ENCODE measurements around the gene BCAT1.

Gene BCAT1

DNA sequence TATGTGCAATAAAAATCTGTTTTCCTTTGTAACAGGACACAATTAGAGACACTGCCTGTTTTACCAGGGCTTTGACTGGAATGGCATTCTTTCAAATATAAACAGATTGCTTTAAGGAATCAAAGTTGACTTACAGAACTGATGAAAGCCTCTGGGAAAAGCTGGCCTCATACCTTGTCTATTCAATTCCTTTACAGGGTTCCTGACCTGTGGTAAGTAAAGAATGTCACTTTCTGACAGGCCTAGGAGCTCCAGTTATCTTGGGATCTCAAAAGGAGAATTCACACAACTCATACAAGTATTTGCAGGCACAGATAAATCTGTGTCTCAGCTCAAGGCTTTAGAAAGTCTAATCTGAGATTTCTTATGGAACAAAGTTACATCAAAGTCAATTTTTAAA lies 88.4 kb downstream of the BCAT1 start:
- H3K27me3 ChIP-seq (ENCODE audit: insufficient read depth, low read length), result no peaks in the 10 kb centered on the region
- H3K4me2 ChIP-seq (ENCODE audit: low read length), result no peak overlapping the region
- no peak overlapping the region for H3K27ac ChIP-seq (ENCODE audit: low read depth, low read length, poor library complexity, severe bottlenecking)

DNA sequence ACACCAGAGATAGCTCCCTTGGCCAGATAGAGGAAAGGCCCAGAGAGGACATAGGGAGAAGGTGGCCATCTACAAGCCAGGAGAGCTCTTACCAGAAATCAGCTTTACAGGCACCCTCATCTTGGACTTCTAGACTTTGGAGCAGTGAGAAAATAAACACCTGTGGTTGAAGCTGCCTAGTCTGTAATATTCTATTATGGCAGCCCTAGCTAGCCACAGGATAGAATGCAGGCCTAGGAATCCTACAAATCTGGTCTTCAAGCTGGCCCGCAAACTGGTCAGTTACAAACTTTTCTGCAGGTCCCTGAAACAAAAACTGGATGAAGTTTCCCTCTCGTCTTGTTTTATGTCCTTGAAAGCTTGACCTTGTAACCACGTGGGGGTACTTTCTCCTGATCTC lies 92.4 kb downstream of the BCAT1 start:
- H3K4me3 ChIP-seq (ENCODE audit: low read depth, low read length, poor library complexity, severe bottlenecking), result no peak overlapping the region
- H3K27ac ChIP-seq (ENCODE audit: low read depth, low read length, poor library complexity, severe bottlenecking), result no peak overlapping the region
- no peak overlapping the region for H2AFZ ChIP-seq (ENCODE audit: low read length)
- no peak overlapping the region for H3K9ac ChIP-seq (ENCODE audit: low read length)
- no peaks in the 10 kb centered on the region for H3K9me3 ChIP-seq (ENCODE audit: low read length)
- no peaks in the 10 kb centered on the region for H3F3A ChIP-seq (ENCODE audit: insufficient read depth, low read length)
- TF ChIP-seq EZH2 (IDR thresholded peaks at IDR 0.05; ENCODE audit: borderline replicate concordance, low read length), result no peak
- TF ChIP-seq, protein P1, sequence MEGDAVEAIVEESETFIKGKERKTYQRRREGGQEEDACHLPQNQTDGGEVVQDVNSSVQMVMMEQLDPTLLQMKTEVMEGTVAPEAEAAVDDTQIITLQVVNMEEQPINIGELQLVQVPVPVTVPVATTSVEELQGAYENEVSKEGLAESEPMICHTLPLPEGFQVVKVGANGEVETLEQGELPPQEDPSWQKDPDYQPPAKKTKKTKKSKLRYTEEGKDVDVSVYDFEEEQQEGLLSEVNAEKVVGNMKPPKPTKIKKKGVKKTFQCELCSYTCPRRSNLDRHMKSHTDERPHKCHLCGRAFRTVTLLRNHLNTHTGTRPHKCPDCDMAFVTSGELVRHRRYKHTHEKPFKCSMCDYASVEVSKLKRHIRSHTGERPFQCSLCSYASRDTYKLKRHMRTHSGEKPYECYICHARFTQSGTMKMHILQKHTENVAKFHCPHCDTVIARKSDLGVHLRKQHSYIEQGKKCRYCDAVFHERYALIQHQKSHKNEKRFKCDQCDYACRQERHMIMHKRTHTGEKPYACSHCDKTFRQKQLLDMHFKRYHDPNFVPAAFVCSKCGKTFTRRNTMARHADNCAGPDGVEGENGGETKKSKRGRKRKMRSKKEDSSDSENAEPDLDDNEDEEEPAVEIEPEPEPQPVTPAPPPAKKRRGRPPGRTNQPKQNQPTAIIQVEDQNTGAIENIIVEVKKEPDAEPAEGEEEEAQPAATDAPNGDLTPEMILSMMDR (IDR thresholded peaks at IDR 0.05; ENCODE audit: low read length), result no peak
- no peaks in the 10 kb centered on the region for H3K9me2 ChIP-seq (ENCODE audit: low read depth, low read length)
- H4K20me1 ChIP-seq (ENCODE audit: insufficient read depth, low read length), result no peaks in the 10 kb centered on the region
- no peak overlapping the region for H3K4me2 ChIP-seq (ENCODE audit: low read length)
- H3K4me1 ChIP-seq (ENCODE audit: insufficient read depth, low read length, severe bottlenecking), result no peaks in the 10 kb centered on the region
- no peaks in the 10 kb centered on the region for H3K27me3 ChIP-seq (ENCODE audit: insufficient read depth, low read length)
- H3K36me3 ChIP-seq (ENCODE audit: insufficient read depth, low read length), result no peaks in the 10 kb centered on the region
- no peaks in the 10 kb centered on the region for H3K79me2 ChIP-seq (ENCODE audit: insufficient read depth, low read length)

More for the DNA sequence above, 88.4 kb downstream of the BCAT1 start:
- H4K20me1 ChIP-seq (ENCODE audit: insufficient read depth, low read length), result no peaks in the 10 kb centered on the region
- no peaks in the 10 kb centered on the region for H3K4me1 ChIP-seq (ENCODE audit: insufficient read depth, low read length, severe bottlenecking)
- no peaks in the 10 kb centered on the region for H3K36me3 ChIP-seq (ENCODE audit: insufficient read depth, low read length)
- H3K4me3 ChIP-seq (ENCODE audit: low read depth, low read length, poor library complexity, severe bottlenecking), result no peak overlapping the region
- TF ChIP-seq, protein P1 (IDR thresholded peaks at IDR 0.05; ENCODE audit: low read length), result no peak
- no peak for TF ChIP-seq EZH2 (IDR thresholded peaks at IDR 0.05; ENCODE audit: borderline replicate concordance, low read length)
- no peaks in the 10 kb centered on the region for H3F3A ChIP-seq (ENCODE audit: insufficient read depth, low read length)
- H3K9ac ChIP-seq (ENCODE audit: low read length), result no peak overlapping the region
- H2AFZ ChIP-seq (ENCODE audit: low read length), result no peak overlapping the region
- no peaks in the 10 kb centered on the region for H3K9me2 ChIP-seq (ENCODE audit: low read depth, low read length)
- no peaks in the 10 kb centered on the region for H3K79me2 ChIP-seq (ENCODE audit: insufficient read depth, low read length)
- H3K9me3 ChIP-seq (ENCODE audit: low read length), result no peaks in the 10 kb centered on the region

DNA sequence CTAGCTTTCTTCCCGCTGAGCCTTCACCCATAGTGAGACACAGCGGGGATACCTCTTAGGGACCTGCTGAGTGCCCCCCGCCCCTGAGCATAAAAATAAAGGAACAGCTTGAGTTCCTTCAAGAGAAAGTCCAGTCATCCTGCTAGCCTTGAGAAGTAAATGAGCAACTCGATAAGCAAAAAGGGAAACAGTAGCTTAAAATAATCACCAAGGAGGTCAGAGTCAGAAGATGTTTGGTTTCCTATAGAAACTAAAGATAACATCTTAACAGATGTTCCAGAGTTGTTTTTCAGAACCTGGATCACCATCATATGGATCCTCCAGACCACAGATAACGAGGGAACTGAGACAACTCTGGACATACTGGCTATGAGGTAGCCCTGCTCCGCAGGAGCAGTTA lies 94.0 kb downstream of the BCAT1 start:
- H3K9me2 ChIP-seq (ENCODE audit: low read depth, low read length), result no peaks in the 10 kb centered on the region
- no peaks in the 10 kb centered on the region for H3K27me3 ChIP-seq (ENCODE audit: insufficient read depth, low read length)
- TF ChIP-seq, protein P1 (IDR thresholded peaks at IDR 0.05; ENCODE audit: low read length), result no peak
- TF ChIP-seq EZH2 (IDR thresholded peaks at IDR 0.05; ENCODE audit: borderline replicate concordance, low read length), result no peak
- no peaks in the 10 kb centered on the region for H3F3A ChIP-seq (ENCODE audit: insufficient read depth, low read length)
- no peaks in the 10 kb centered on the region for H3K4me1 ChIP-seq (ENCODE audit: insufficient read depth, low read length, severe bottlenecking)
- H4K20me1 ChIP-seq (ENCODE audit: insufficient read depth, low read length), result no peaks in the 10 kb centered on the region
- H3K9ac ChIP-seq (ENCODE audit: low read length), result no peak overlapping the region
- no peak overlapping the region for H3K4me2 ChIP-seq (ENCODE audit: low read length)
- H2AFZ ChIP-seq (ENCODE audit: low read length), result no peak overlapping the region
- no peak overlapping the region for H3K27ac ChIP-seq (ENCODE audit: low read depth, low read length, poor library complexity, severe bottlenecking)
- H3K9me3 ChIP-seq (ENCODE audit: low read length), result no peaks in the 10 kb centered on the region
- no peaks in the 10 kb centered on the region for H3K79me2 ChIP-seq (ENCODE audit: insufficient read depth, low read length)
- H3K4me3 ChIP-seq (ENCODE audit: low read depth, low read length, poor library complexity, severe bottlenecking), result no peak overlapping the region
- H3K36me3 ChIP-seq (ENCODE audit: insufficient read depth, low read length), result no peaks in the 10 kb centered on the region

Measured in OCI-LY1 (cell line).